Activated naive CD8-positive, alpha-beta T cell treated with anti-CD3 and anti-CD28 coated beads, Interleukin-2, amount 50 U/mL, for 24 hours (primary cell): ENCODE measurements around the gene ITSN1.

ENCODE experiments used
- ATAC-seq: fragments of 150-1000 bp; cut with Tn5 transposase; one replicate; pipeline ENCODE4 v1.10.0; 2021
- DNase-seq: peaks from one replicate; pipeline ENCODE4 v3.0.0; 2021
- H3K27ac Mint-ChIP-seq: one replicate; pipeline ENCODE4 v1.8.0; 2021; ENCODE audit warnings: mild to moderate bottlenecking, mixed read lengths
- H3K27me3 Mint-ChIP-seq: one replicate; pipeline ENCODE4 v1.8.0; 2021; ENCODE audit warnings: mixed read lengths
- H3K36me3 Mint-ChIP-seq: one replicate; pipeline ENCODE4 v1.8.0; 2021; ENCODE audit warnings: low read depth, mixed read lengths
- H3K4me1 Mint-ChIP-seq: one replicate; pipeline ENCODE4 v1.8.0; 2021; ENCODE audit warnings: mixed read lengths
- H3K4me3 Mint-ChIP-seq: one replicate; pipeline ENCODE4 v1.8.0; 2021; ENCODE audit warnings: mild to moderate bottlenecking, moderate library complexity, mixed read lengths
- H3K9me3 Mint-ChIP-seq: one replicate; pipeline ENCODE4 v1.8.0; 2021; ENCODE audit warnings: mixed read lengths

The ITSN1 gene

GRCh38 chr21:33872881-33873515 lies 230.7 kb downstream of the ITSN1 start:
- ATAC-seq: no peak
- H3K9me3 Mint-ChIP-seq: no peaks in the 10 kb centered on the region
- no peak for DNase-seq
- no peaks in the 10 kb centered on the region for H3K36me3 Mint-ChIP-seq
- H3K4me1 Mint-ChIP-seq: no peaks in the 10 kb centered on the region
- H3K4me3 Mint-ChIP-seq: no peak overlapping the region
- peaks cover 6% of the 10 kb centered on the region for H3K27me3 Mint-ChIP-seq
- H3K27ac Mint-ChIP-seq: no peak overlapping the region

- ATAC-seq (no peak), DNase-seq (no peak)
- Mint-ChIP-seq H3K4me3 (no peak overlapping the region), H3K4me1 (no peaks in the 10 kb centered on the region), H3K36me3 (no peaks in the 10 kb centered on the region), H3K9me3 (no peaks in the 10 kb centered on the region), H3K27me3 (peaks cover 8% of the 10 kb centered on the region), H3K27ac (no peak overlapping the region)
These were observed 231.9 kb downstream of the ITSN1 start for GRCh38 chr21:33874161-33874560.

- Mint-ChIP-seq H3K9me3 (no peaks in the 10 kb centered on the region), H3K27me3 (peaks cover 8% of the 10 kb centered on the region), H3K4me3 (no peak overlapping the region), H3K27ac (no peak overlapping the region), H3K36me3 (no peaks in the 10 kb centered on the region), H3K4me1 (no peaks in the 10 kb centered on the region)
- no peak for ATAC-seq
- no peak for DNase-seq
These were observed 232.9 kb downstream of the ITSN1 start for GRCh38 chr21:33875026-33875695.

- Mint-ChIP-seq H3K27ac (no peak overlapping the region), H3K36me3 (no peaks in the 10 kb centered on the region), H3K9me3 (no peaks in the 10 kb centered on the region), H3K27me3 (peaks cover 8% of the 10 kb centered on the region), H3K4me1 (no peaks in the 10 kb centered on the region), H3K4me3 (no peak overlapping the region)
- ATAC-seq (no peak), DNase-seq (no peak)
These were observed 236.5 kb downstream of the ITSN1 start for GRCh38 chr21:33878824-33879223.

- Mint-ChIP-seq H3K27me3 (peaks cover 8% of the 10 kb centered on the region), H3K36me3 (no peaks in the 10 kb centered on the region), H3K9me3 (no peaks in the 10 kb centered on the region), H3K27ac (no peak overlapping the region), H3K4me3 (no peak overlapping the region), H3K4me1 (no peaks in the 10 kb centered on the region)
- ATAC-seq (no peak), DNase-seq (no peak)
These were observed 238.3 kb downstream of the ITSN1 start for GRCh38 chr21:33880626-33881025.

- no peak for DNase-seq
- Mint-ChIP-seq H3K36me3 (no peaks in the 10 kb centered on the region), H3K4me1 (no peaks in the 10 kb centered on the region), H3K4me3 (no peak overlapping the region), H3K27ac (no peak overlapping the region), H3K27me3 (peaks cover 4% of the 10 kb centered on the region), H3K9me3 (no peaks in the 10 kb centered on the region)
- ATAC-seq: no peak
These were observed 239.6 kb downstream of the ITSN1 start for GRCh38 chr21:33881689-33882440.

GRCh38 chr21:33883118-33883517 lies 240.8 kb downstream of the ITSN1 start:
- H3K9me3 Mint-ChIP-seq: no peaks in the 10 kb centered on the region
- no peak overlapping the region for H3K4me3 Mint-ChIP-seq
- H3K36me3 Mint-ChIP-seq: no peaks in the 10 kb centered on the region
- no peaks in the 10 kb centered on the region for H3K4me1 Mint-ChIP-seq
- DNase-seq: no peak
- ATAC-seq: no peak
- peaks cover 2% of the 10 kb centered on the region for H3K27me3 Mint-ChIP-seq
- H3K27ac Mint-ChIP-seq: no peak overlapping the region

GRCh38 chr21:33884376-33885171 lies 242.3 kb downstream of the ITSN1 start:
- DNase-seq (no peak), ATAC-seq (no peak)
- H3K27me3 Mint-ChIP-seq: no peaks in the 10 kb centered on the region
- H3K36me3 Mint-ChIP-seq: no peaks in the 10 kb centered on the region
- no peak overlapping the region for H3K27ac Mint-ChIP-seq
- no peaks in the 10 kb centered on the region for H3K4me1 Mint-ChIP-seq
- H3K9me3 Mint-ChIP-seq: no peaks in the 10 kb centered on the region
- no peak overlapping the region for H3K4me3 Mint-ChIP-seq

- Mint-ChIP-seq H3K4me3 (no peak overlapping the region), H3K9me3 (no peaks in the 10 kb centered on the region), H3K27me3 (no peaks in the 10 kb centered on the region), H3K27ac (no peak overlapping the region), H3K36me3 (no peaks in the 10 kb centered on the region), H3K4me1 (no peaks in the 10 kb centered on the region)
- no peak for DNase-seq
- no peak for ATAC-seq
These were observed 242.8 kb downstream of the ITSN1 start for GRCh38 chr21:33885172-33885514.

- Mint-ChIP-seq H3K4me1 (no peaks in the 10 kb centered on the region), H3K4me3 (no peak overlapping the region), H3K9me3 (no peaks in the 10 kb centered on the region), H3K27me3 (no peaks in the 10 kb centered on the region), H3K27ac (no peak overlapping the region), H3K36me3 (no peaks in the 10 kb centered on the region)
- ATAC-seq (no peak), DNase-seq (no peak)
These were observed 244.0 kb downstream of the ITSN1 start for GRCh38 chr21:33886321-33886720.

GRCh38 chr21:33890187-33890586 lies 247.9 kb downstream of the ITSN1 start:
- Mint-ChIP-seq H3K36me3 (no peaks in the 10 kb centered on the region), H3K4me3 (no peak overlapping the region), H3K4me1 (peaks cover 7% of the 10 kb centered on the region), H3K27ac (no peak overlapping the region), H3K27me3 (no peaks in the 10 kb centered on the region), H3K9me3 (no peaks in the 10 kb centered on the region)
- ATAC-seq (no peak), DNase-seq (no peak)

GRCh38 chr21:33892853-33893252 lies 250.6 kb downstream of the ITSN1 start:
- DNase-seq (no peak), ATAC-seq (no peak)
- no peaks in the 10 kb centered on the region for H3K36me3 Mint-ChIP-seq
- H3K4me1 Mint-ChIP-seq: peaks cover 9% of the 10 kb centered on the region
- H3K27ac Mint-ChIP-seq: no peak overlapping the region
- H3K4me3 Mint-ChIP-seq: no peak overlapping the region
- H3K9me3 Mint-ChIP-seq: no peaks in the 10 kb centered on the region
- H3K27me3 Mint-ChIP-seq: no peaks in the 10 kb centered on the region

- ATAC-seq: no peak
- DNase-seq: no peak
- Mint-ChIP-seq H3K27me3 (no peaks in the 10 kb centered on the region), H3K4me3 (no peak overlapping the region), H3K4me1 (peaks cover 9% of the 10 kb centered on the region), H3K9me3 (no peaks in the 10 kb centered on the region), H3K27ac (no peak overlapping the region), H3K36me3 (no peaks in the 10 kb centered on the region)
These were observed 251.6 kb downstream of the ITSN1 start for GRCh38 chr21:33893917-33894316.

GRCh38 chr21:33894736-33895288 lies 252.5 kb downstream of the ITSN1 start:
- ATAC-seq (peak; percentile 95), DNase-seq (peak; percentile 77)
- Mint-ChIP-seq H3K9me3 (no peaks in the 10 kb centered on the region), H3K27me3 (no peaks in the 10 kb centered on the region), H3K4me3 (peak overlapping the region; percentile 58), H3K4me1 (peaks cover 9% of the 10 kb centered on the region), H3K27ac (peak overlapping the region; percentile 66), H3K36me3 (peaks cover 1% of the 10 kb centered on the region)
